Heart right ventricle (tissue), 16 donors: ENCODE measurements around the gene RIMOC1. TPM values are rescaled to one million over a fixed set of nuclear protein-coding genes. Genes with fewer than 3 reads are reported as not detected.

Source experiments
- ATAC-seq, 8 donors: fragments of 200-7000 bp; cut with Tn5 transposase; one replicate each; pipeline ENCODE4 v1.9.1; 2020; ENCODE audit warnings: mild to moderate bottlenecking in 8 of 8, moderate library complexity in 8 of 8, moderate number of reproducible peaks in 1 of 8
- DNase-seq, 2 donors: peaks; one replicate each; pipeline ENCODE4 v3.0.0-alpha.2; 2020
- H3K27ac ChIP-seq, 10 donors: fragments of 200-600 bp; sonication (generic) in 2 of 10; one replicate each; pipeline versions ENCODE4 v1.5.0 to v1.8.0; 2020 to 2022; ENCODE audit warnings: mild to moderate bottlenecking in 3 of 10
- H3K27me3 ChIP-seq, 7 donors: fragments of 200-600 bp; one replicate each; pipeline ENCODE4 v1.8.0; 2021 to 2022; ENCODE audit warnings: mild to moderate bottlenecking in 2 of 7
- H3K36me3 ChIP-seq, 9 donors: fragments of 200-600 bp; sonication (generic) in 1 of 9; one replicate each; pipeline versions ENCODE4 v1.5.0 to v1.8.0; 2020 to 2022; ENCODE audit warnings: mild to moderate bottlenecking in 2 of 9
- H3K4me1 ChIP-seq, 9 donors: fragments of 200-600 bp; sonication (generic) in 1 of 9; one replicate each; pipeline versions ENCODE4 v1.5.0 to v1.8.0; 2020 to 2022; ENCODE audit warnings: mild to moderate bottlenecking in 4 of 9
- H3K4me3 ChIP-seq, 10 donors: fragments of 200-600 bp; sonication (generic) in 2 of 10; one replicate each; pipeline versions ENCODE4 v1.5.0 to v1.8.0; 2020 to 2022; ENCODE audit warnings: mild to moderate bottlenecking in 7 of 10, moderate library complexity in 2 of 10
- H3K9me3 ChIP-seq, 11 donors: fragments of 200-600 bp in 10 of 11; sonication (generic) in 2 of 11; one replicate each; pipeline versions ENCODE4 v1.5.0 to v1.8.0; 2013 to 2022; ENCODE audit warnings: mild to moderate bottlenecking in 2 of 11, control low read depth in 1 of 11, moderate library complexity in 1 of 11
- WGBS, 2 donors: extraction: QIAGEN DNeasy Blood & Tissue Kit; methylation state at CpG; one replicate each; pipeline ENCODE4 v1.1.7; 2013; ENCODE audit warnings: inconsistent platforms in 1 of 2; 5-methylcytosine and 5-hydroxymethylcytosine counted together
- intact Hi-C, 10 donors: fragments of 100-400 bp; cut with DNase I; formaldehyde crosslinking; loops; one replicate each; pipeline versions ENCODE4 v1.11.1 to v1.14.2; 2022
- polyA plus RNA-seq, 2 donors: library from polyadenylated mRNA; stranded (reverse); fragments of 200-250 nt; gene quantifications; one replicate each; pipeline ENCODE4 v1.2.3, GENCODE V29; 2013
- total RNA-seq, 10 donors: library from RNA; stranded (reverse); fragmentation: NEBNext Ultra II Directional in 3 of 10; extraction: Animal tissue kit (Norgen Biotek cat#: 25700) in 3 of 10; gene quantifications; one replicate each; pipeline versions ENCODE4 v1.2.1 to v1.2.4, GENCODE V29; 2021 to 2023
- TF ChIP-seq, protein P1 (sequence below), 9 donors: fragments of 200-600 bp; sonication (generic) in 2 of 9; IDR thresholded peaks; one replicate each; pipeline versions ENCODE4 v1.5.0 to v1.8.0; 2021 to 2022; ENCODE audit warnings: antibody characterized with exemption in 9 of 9, mild to moderate bottlenecking in 5 of 9, moderate library complexity in 1 of 9
- donor health status: Arrhythmogenic right ventricular cardiomyopathy.
- donor health status: ischemic (EF 13 %, LVEDD 7.1; RV severe dilation, severe dysfunction).
- donor health status: healthy with polysubstance abuse.
- donor health status: DM: no; HTN: yes; CAD: no.
- donor health status: DM: no; HTN: no; CAD: no.
- donor health status: ischemic (EF 25% LVEDD 6.9; RV normal size, moderate dysfunction).
- donor health status: ischemic (EF 25% LVEDD 5.7; RV mildly dilated, moderate dysfunction).
- donor health status: healthy.
- donor health status: DM: yes; HTN: yes; CAD: no.
- donor health status: Ischemic cardiomyopathy.
- donor health status: ischemic (EF 35%, LVEDD 5.7; RV mildly dilated, moderate dysfunction).
- donor health status: nonischemic (EF 11% LVEDD 7.7; RV severe dilation, severe dysfunction).
- donor health status: DM: yes; HTN: yes; CAD: no.
- donor health status: PGD.
- donor health status: ischemic (EF 29% LVEDD 5.4; RV normal size, mild dysfunction).
- donor health status: nonischemic (EF 23%, LVEDD 6.1; RV moderate dilation, normal function).

Gene RIMOC1
- total and polyA plus RNA-seq, 12 donors = 5.1 to 27.6 (median 17.0) TPM

DNA sequence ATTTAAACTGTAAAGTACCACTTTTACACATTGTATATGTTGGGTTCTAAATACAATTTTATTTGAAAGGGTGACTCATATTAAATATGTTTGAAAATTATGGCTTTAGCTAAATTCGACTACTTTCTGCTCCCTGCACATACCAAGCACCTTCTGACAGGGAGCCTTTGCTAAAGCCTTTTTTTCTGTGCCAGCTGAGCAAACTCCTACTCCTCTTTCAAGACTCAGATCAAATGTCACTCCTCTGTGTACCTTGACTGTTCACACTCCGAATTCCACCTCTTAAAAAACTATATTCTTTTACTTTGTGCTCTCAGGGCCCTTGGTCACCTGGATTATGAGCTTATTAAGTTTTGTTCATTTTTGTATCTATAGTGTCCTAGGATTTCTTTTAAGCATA lies 27.5 kb upstream of the RIMOC1 start:
- intact Hi-C loops = no loop called here
- ATAC-seq (no peak), DNase-seq (no peak)
- H3K4me1 ChIP-seq = peaks cover 0 to 9% (median 1%) of the 10 kb centered on the region in 9 donors
- no peaks in the 10 kb centered on the region for H3K9me3 ChIP-seq
- TF ChIP-seq, protein P1, sequence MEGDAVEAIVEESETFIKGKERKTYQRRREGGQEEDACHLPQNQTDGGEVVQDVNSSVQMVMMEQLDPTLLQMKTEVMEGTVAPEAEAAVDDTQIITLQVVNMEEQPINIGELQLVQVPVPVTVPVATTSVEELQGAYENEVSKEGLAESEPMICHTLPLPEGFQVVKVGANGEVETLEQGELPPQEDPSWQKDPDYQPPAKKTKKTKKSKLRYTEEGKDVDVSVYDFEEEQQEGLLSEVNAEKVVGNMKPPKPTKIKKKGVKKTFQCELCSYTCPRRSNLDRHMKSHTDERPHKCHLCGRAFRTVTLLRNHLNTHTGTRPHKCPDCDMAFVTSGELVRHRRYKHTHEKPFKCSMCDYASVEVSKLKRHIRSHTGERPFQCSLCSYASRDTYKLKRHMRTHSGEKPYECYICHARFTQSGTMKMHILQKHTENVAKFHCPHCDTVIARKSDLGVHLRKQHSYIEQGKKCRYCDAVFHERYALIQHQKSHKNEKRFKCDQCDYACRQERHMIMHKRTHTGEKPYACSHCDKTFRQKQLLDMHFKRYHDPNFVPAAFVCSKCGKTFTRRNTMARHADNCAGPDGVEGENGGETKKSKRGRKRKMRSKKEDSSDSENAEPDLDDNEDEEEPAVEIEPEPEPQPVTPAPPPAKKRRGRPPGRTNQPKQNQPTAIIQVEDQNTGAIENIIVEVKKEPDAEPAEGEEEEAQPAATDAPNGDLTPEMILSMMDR (IDR thresholded peaks at IDR 0.05) = no peak
- WGBS, 2 donors = 77 to 82% methylated on average over 2 of the region's 2 CpGs
- no peaks in the 10 kb centered on the region for H3K36me3 ChIP-seq
- no peak overlapping the region for H3K4me3 ChIP-seq
- no peak overlapping the region for H3K27ac ChIP-seq
- H3K27me3 ChIP-seq = no peaks in the 10 kb centered on the region

DNA sequence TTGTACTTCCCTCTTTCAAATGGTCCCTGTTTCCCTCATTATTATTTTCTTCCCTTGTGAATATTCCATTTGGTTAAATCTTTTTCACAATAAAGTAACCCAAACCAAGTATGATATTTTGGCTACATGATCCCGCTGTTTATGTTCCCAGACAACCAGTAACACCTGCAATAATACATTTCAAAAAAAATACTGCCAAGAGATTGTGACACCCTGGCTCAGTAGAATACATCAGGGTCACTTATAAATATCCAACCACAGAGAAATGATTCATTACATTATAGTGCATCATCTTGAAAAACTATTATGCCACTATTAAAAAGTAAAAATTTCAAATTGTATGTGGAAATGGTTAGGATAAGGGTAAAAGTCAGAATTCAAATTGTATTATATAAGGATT lies 26.7 kb upstream of the RIMOC1 start:
- TF ChIP-seq, protein P1 (IDR thresholded peaks at IDR 0.05) = no peak
- Histone ChIP-seq H3K36me3 (no peaks in the 10 kb centered on the region), H3K27ac (no peak overlapping the region), H3K4me1 (peaks cover 0 to 3% (median 0%) of the 10 kb centered on the region in 9 donors), H3K27me3 (no peaks in the 10 kb centered on the region), H3K9me3 (no peaks in the 10 kb centered on the region), H3K4me3 (no peak overlapping the region)
- DNase-seq (no peak), ATAC-seq (no peak)
- intact Hi-C loops = no loop called here
- 95% methylated on average over 1 of the region's 1 CpG for WGBS, 2 donors

DNA sequence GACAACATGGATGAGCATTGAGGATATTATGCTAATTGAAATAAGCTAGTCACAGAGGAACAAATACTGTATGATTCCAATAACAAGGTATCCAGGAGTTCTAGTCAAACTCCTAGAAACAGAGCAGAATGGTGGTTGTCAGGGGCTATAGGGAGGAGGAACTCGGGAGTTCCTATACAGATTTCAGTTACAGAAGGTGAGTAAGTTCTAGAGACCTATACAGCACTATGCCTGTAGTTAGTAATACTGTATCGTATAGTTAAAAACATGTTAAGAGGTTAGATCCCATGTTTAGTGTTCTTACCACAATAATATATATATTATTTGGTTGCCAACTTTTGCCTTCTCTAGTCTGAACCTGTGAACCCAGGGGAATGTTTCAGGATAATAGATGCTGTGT lies 26.0 kb upstream of the RIMOC1 start:
- intact Hi-C loops = no loop called here
- ATAC-seq (no peak), DNase-seq (no peak)
- TF ChIP-seq, protein P1 (IDR thresholded peaks at IDR 0.05) = no peak
- no peaks in the 10 kb centered on the region for H3K36me3 ChIP-seq
- H3K27me3 ChIP-seq = no peaks in the 10 kb centered on the region
- H3K4me3 ChIP-seq = no peak overlapping the region
- no peaks in the 10 kb centered on the region for H3K9me3 ChIP-seq
- 67 to 75% methylated on average over 2 of the region's 2 CpGs for WGBS, 2 donors
- no peak overlapping the region for H3K27ac ChIP-seq
- H3K4me1 ChIP-seq = no peaks in the 10 kb centered on the region

DNA sequence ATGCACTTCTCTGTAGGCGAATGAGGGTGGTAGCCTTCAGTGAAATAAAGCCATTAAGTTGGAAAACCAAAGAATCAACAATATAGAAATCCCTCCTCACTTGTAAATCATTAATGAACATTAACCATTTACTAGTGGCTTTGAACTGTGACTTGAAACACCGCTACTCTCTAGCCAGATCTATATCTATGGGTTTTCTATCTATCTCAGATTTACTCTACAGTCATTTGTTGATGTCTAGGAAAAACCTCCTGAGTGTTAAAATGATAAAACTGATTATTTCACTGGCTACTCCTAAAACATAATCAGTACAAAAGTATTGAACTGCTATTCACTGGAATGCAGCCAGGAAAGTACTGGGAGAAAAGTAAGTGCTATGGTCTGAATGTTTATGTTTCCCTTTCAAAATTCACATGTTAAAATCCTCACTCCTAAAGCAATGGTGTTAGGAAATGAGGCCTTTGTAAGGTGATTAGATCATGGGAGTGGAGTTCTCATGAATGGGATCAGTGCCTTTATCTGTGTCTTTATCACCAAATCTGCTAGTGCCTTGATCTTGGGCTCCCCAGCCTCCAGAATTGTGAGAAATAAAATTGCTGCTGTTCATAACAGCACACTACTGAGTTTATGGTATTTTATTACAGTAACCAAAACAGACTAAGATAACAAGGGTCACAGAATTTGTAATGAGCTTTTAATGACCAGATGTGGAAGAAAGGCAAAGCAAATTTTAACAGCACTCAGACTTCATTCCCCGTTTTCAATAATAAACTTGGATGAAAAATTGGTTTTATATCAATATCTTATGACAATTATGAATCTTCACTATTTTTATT lies 25.3 kb upstream of the RIMOC1 start:
- H3K27ac ChIP-seq = no peak overlapping the region
- no peak overlapping the region for H3K4me3 ChIP-seq
- H3K4me1 ChIP-seq = no peaks in the 10 kb centered on the region
- no peak for ATAC-seq
- 84 to 88% methylated on average over 3 of the region's 3 CpGs for WGBS, 2 donors
- intact Hi-C loops = no loop called here
- no peaks in the 10 kb centered on the region for H3K36me3 ChIP-seq
- TF ChIP-seq, protein P1 (IDR thresholded peaks at IDR 0.05) = no peak
- H3K9me3 ChIP-seq = no peaks in the 10 kb centered on the region
- no peak for DNase-seq
- no peaks in the 10 kb centered on the region for H3K27me3 ChIP-seq
